Activated CD4-positive, alpha-beta T cell treated with anti-CD3 and anti-CD28 coated beads, Interleukin-2, amount 10 ng/mL, durations not matched to agents 7 days and 5 days (primary cell): Measurements from ENCODE around the gene MDGA2. TPM values are rescaled to one million over a fixed set of nuclear protein-coding genes. Genes with fewer than 3 reads are reported as not detected.
"Not testable (repeated sequence)": the region's sequence is repeated elsewhere in the genome, so short reads cannot be mapped to it uniquely, and the experiment has no call there.

Source experiments
- CTCF ChIA-PET: fragments of 350-600 bp; sonication (Branson Sonifier 250); formaldehyde crosslinking; loops from one replicate; lab custom pipeline; 2021; ENCODE audit warnings: antibody characterized with exemption; lab: Charles Lee
- POLR2A ChIA-PET: fragments of 350-600 bp; sonication (Branson Sonifier 250); formaldehyde crosslinking; loops from one replicate; lab custom pipeline; 2021; ENCODE audit warnings: antibody characterized with exemption; lab: Charles Lee
- DNase-seq: peaks from one replicate; pipeline ENCODE4 v3.0.0-alpha.2; 2020
- H3K27ac Mint-ChIP-seq: one replicate; pipeline ENCODE4 v1.8.0; 2021; ENCODE audit warnings: mild to moderate bottlenecking, moderate library complexity, mixed read lengths
- H3K27me3 Mint-ChIP-seq: one replicate; pipeline ENCODE4 v1.8.0; 2021; ENCODE audit warnings: mixed read lengths
- H3K36me3 Mint-ChIP-seq: one replicate; pipeline ENCODE4 v1.8.0; 2021; ENCODE audit warnings: low read depth, mixed read lengths
- H3K4me1 Mint-ChIP-seq: one replicate; pipeline ENCODE4 v1.8.0; 2021; ENCODE audit warnings: mixed read lengths
- H3K4me3 Mint-ChIP-seq: one replicate; pipeline ENCODE4 v1.8.0; 2021; ENCODE audit warnings: mild to moderate bottlenecking, moderate library complexity, mixed read lengths
- H3K9me3 Mint-ChIP-seq: one replicate; pipeline ENCODE4 v1.8.0; 2021; ENCODE audit warnings: mixed read lengths
- total RNA-seq, 2 experiments: library from RNA; stranded (reverse); gene quantifications; one replicate each; pipeline ENCODE4 v1.2.3, GENCODE V29; 2021

The MDGA2 gene
- total RNA-seq, 2 experiments from 2014 or later: not detected

DNA sequence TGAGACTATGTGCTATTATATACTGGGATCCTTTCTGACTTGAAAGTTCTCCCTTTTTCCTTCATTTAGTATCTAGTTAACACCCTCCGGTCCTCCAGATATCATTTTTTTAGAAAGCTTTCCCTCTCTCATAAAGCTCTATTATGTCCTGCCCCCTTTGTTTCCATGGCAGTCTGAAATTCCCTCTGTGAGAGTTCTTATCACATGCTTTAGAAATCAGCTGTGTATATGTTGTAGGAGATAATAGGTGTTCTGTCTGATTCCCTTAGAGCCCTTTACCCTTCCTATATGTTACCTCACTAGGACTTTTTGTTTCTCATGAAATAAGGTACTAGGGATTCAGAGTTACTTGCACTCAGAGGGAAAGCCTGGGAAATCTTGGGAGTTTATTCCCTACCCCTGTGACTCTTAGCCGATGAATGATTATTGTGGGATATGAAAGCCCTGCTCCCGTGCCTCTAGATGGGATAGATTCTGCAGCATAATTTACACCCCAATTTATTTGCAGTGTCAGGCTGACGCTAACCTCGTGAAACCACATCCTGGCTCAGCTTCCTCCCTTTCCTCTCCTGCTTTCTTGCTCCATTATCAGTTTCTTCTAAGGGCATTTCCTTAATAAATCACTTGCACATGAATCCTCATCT, 448.4 kb downstream of the MDGA2 start:
- no peaks in the 10 kb centered on the region for H3K36me3 Mint-ChIP-seq
- peaks cover 11% of the 10 kb centered on the region for H3K4me1 Mint-ChIP-seq
- POLR2A ChIA-PET: no interaction called here
- no peaks in the 10 kb centered on the region for H3K27me3 Mint-ChIP-seq
- DNase-seq: no peak
- no peak overlapping the region for H3K27ac Mint-ChIP-seq
- no peak overlapping the region for H3K4me3 Mint-ChIP-seq
- CTCF ChIA-PET: no interaction called here
- H3K9me3 Mint-ChIP-seq: peaks cover 7% of the 10 kb centered on the region

DNA sequence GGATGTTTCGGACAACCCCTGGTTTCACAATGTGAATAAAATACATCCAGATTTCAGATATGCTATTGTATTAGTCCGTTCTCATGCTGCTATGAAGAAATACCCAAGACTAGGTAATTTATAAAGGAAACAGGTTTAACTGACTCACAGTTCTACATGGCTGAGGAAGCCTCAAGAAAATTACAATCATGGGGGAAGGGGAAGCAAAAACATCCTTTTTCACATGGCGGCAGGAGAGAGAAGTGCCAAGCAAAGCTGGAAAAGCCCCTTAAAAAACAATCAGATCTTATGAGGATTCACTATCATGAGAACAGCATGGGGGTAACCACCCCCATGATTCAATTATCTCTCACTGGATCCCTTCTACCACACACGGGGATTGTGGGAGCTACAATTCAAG, 451.7 kb downstream of the MDGA2 start:
- ChIA-PET CTCF (no interaction called here), POLR2A (no interaction called here)
- Mint-ChIP-seq H3K4me3 (no peak overlapping the region), H3K9me3 (peaks cover 7% of the 10 kb centered on the region), H3K4me1 (peaks cover 11% of the 10 kb centered on the region), H3K27me3 (no peaks in the 10 kb centered on the region), H3K27ac (no peak overlapping the region), H3K36me3 (no peaks in the 10 kb centered on the region)
- DNase-seq: no peak

DNA sequence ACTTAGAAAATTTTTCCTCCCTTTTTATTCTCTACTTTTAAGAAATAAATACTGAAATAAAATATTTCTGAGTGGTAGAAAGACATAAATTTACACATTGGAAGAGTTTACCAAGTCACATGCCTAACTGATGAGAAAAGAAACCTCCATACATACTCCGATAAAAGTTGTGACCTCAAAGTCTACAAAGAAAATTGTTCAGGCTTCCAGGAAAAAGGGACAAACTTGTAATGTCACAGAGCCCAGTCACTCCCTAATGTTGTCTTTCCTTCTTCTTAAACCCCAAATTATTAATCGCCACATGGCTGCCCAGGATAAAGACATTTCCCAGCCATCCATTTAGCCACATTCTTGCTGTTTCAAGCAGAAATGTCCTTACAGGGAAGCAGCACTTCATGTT, 455.3 kb downstream of the MDGA2 start:
- no peak overlapping the region for H3K4me3 Mint-ChIP-seq
- H3K9me3 Mint-ChIP-seq: peaks cover 7% of the 10 kb centered on the region
- H3K27me3 Mint-ChIP-seq: no peaks in the 10 kb centered on the region
- no peak for DNase-seq
- no peaks in the 10 kb centered on the region for H3K36me3 Mint-ChIP-seq
- H3K27ac Mint-ChIP-seq: no peak overlapping the region
- POLR2A ChIA-PET: no interaction called here
- CTCF ChIA-PET: no interaction called here
- no peaks in the 10 kb centered on the region for H3K4me1 Mint-ChIP-seq

DNA sequence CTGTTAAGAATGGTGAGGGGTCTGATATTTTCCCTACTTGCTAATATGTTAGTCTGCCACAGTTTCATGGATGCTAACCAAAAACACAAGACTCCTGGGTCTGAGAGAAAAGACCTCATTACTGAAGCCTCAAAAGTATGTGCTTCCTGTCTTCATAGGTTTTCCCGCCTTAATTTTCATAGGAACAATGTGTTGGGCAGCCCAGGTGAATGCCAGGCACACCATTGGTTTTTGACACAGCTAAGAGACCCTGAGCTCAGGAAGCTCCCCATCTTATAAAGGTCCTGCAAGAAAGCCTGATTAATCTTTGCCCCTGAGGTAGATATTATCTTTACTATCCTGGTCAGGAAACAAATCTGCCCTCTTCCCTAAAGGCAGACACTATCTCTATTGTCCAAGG, 464.1 kb downstream of the MDGA2 start:
- Mint-ChIP-seq H3K4me1 (no peaks in the 10 kb centered on the region), H3K4me3 (no peak overlapping the region), H3K36me3 (no peaks in the 10 kb centered on the region), H3K27me3 (no peaks in the 10 kb centered on the region), H3K27ac (no peak overlapping the region), H3K9me3 (no peaks in the 10 kb centered on the region)
- CTCF ChIA-PET: no interaction called here
- no peak for DNase-seq
- POLR2A ChIA-PET: no interaction called here

DNA sequence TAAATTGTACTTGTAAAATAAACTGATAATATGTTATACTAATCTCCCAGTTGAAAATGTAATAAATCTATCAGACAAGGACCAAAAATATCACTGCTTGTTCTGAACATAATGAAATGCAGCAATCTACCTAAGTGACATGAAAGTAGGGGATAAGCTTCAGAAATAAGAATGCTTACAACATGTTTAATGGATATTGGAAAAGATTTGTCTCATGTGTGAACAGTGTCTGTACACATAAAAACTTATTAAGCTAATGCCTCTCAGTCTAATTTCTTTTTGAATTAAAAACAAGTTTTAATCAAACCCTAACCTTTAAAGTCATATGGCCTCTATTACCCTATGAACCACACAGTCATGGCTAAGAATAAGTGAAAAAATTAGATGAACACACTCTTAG, 465.3 kb downstream of the MDGA2 start:
- ChIA-PET CTCF (no interaction called here), POLR2A (no interaction called here)
- Mint-ChIP-seq H3K4me1 (no peaks in the 10 kb centered on the region), H3K4me3 (no peak overlapping the region), H3K27me3 (no peaks in the 10 kb centered on the region), H3K9me3 (no peaks in the 10 kb centered on the region), H3K27ac (no peak overlapping the region), H3K36me3 (no peaks in the 10 kb centered on the region)
- no peak for DNase-seq

DNA sequence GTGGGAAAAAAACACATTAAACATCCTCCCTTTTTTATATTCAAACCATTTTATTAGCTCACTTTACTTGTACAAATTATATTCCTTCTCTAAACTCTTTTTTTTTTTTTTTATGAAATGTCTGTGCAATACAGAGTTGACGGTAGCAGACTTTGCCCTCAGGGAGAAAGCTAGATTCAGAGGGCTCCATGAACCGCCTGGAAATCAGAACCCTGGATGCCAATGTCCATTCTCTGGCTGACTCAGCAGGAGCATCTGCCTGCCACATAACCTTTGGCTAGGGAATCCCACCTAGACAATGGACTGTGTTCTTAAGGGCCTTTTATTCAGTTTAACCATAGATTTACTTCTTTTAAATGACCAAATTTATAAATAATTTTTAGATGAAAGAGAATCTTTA, 467.0 kb downstream of the MDGA2 start:
- no peak overlapping the region for H3K4me3 Mint-ChIP-seq
- H3K9me3 Mint-ChIP-seq: no peaks in the 10 kb centered on the region
- H3K27ac Mint-ChIP-seq: no peak overlapping the region
- no peaks in the 10 kb centered on the region for H3K27me3 Mint-ChIP-seq
- no peak for DNase-seq
- ChIA-PET CTCF (no interaction called here), POLR2A (no interaction called here)
- H3K4me1 Mint-ChIP-seq: no peaks in the 10 kb centered on the region
- no peaks in the 10 kb centered on the region for H3K36me3 Mint-ChIP-seq

DNA sequence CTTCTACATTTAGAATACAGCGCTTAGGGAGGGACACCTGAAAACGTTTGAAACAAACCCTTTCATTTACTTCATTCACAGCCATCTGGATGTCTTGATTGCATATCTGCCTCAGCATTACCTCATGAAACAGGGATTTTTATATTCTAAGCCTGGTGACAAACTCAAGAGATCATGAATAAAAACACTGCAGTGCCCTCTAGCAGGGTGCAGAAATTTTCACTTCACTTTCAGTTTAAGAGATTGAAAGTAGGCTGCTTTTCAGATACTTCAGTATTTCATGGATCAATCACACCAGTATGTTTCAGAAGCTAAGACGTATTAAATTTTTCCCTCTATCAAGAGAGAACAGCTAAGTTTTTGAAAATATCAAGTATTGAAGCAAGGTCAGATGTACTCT, 467.8 kb downstream of the MDGA2 start:
- Mint-ChIP-seq H3K27me3 (no peaks in the 10 kb centered on the region), H3K4me3 (no peak overlapping the region), H3K36me3 (no peaks in the 10 kb centered on the region), H3K4me1 (no peaks in the 10 kb centered on the region), H3K9me3 (no peaks in the 10 kb centered on the region), H3K27ac (no peak overlapping the region)
- DNase-seq: no peak
- ChIA-PET POLR2A (no interaction called here), CTCF (no interaction called here)

DNA sequence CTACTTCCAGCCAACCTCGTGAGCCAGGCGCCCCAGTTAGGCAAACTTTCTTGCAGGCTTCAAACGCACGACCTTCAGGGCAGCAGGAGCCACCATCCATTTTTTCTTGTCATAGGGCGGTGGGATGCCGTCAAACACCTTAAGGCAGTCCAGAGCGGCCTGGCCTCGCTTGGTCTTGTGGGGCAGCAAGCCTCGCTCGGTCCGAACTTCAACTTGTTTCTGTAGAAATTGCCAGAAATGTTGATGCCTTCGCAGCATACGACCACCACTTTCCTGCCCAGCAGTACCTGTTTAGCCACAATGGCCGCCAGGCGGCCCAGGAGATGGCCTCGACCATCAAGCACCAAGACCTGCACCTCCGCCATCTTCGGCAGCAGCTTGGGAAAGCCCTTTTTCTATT, 474.7 kb downstream of the MDGA2 start:
- Mint-ChIP-seq H3K27me3 (no peaks in the 10 kb centered on the region), H3K9me3 (no peaks in the 10 kb centered on the region), H3K4me1 (no peaks in the 10 kb centered on the region), H3K4me3 (no peak overlapping the region), H3K27ac (no peak overlapping the region), H3K36me3 (no peaks in the 10 kb centered on the region)
- no peak for DNase-seq
- ChIA-PET POLR2A (interaction anchor here (0.7 kb wide), 1 partner anchor 101 kb away, joined by 3 read pairs; no protein-coding TSS in a partner anchor), CTCF (no interaction called here)

DNA sequence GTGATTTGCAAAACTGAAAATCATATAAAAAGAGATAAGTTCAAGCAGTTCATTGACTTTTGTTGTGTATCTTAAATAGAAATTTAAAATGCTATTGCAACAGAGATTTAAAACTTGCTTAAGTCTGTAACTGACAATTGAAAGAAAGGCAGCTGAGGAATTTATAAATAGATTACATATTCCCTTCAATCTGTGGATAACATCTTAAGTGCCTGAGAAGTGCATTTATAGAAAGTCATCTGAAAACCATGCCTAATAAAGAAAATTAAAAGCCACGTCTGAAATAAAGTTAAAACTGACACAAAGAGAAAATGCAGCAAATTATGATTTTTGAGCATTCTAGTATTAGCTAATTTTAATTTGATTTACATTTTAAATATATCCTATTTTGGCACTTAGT, 479.8 kb downstream of the MDGA2 start:
- Mint-ChIP-seq H3K4me3 (no peak overlapping the region), H3K4me1 (no peaks in the 10 kb centered on the region), H3K27me3 (no peaks in the 10 kb centered on the region), H3K9me3 (no peaks in the 10 kb centered on the region), H3K36me3 (no peaks in the 10 kb centered on the region), H3K27ac (no peak overlapping the region)
- no peak for DNase-seq
- POLR2A ChIA-PET: no interaction called here
- CTCF ChIA-PET: no interaction called here

DNA sequence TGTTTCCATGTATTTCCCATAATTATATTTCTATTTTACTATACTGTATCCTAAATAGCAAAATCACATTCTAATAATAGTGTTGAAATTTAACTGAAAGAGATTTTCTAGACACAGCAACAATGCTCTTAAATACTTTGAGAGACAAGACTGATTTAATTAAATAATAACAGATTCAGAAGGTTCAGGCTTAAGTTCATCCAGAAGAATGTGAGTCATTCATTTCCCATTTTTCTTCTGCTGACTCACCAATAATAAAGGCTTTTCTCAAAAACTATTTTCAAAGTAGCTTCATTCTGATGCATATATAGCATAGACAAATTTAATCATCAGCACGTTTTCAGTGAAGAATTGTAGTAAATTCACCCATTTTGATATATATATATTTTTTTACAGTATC, 481.4 kb downstream of the MDGA2 start:
- H3K9me3 Mint-ChIP-seq: no peaks in the 10 kb centered on the region
- H3K27ac Mint-ChIP-seq: no peak overlapping the region
- H3K36me3 Mint-ChIP-seq: no peaks in the 10 kb centered on the region
- POLR2A ChIA-PET: no interaction called here
- DNase-seq: no peak
- CTCF ChIA-PET: no interaction called here
- H3K27me3 Mint-ChIP-seq: no peaks in the 10 kb centered on the region
- H3K4me3 Mint-ChIP-seq: no peak overlapping the region
- H3K4me1 Mint-ChIP-seq: no peaks in the 10 kb centered on the region

DNA sequence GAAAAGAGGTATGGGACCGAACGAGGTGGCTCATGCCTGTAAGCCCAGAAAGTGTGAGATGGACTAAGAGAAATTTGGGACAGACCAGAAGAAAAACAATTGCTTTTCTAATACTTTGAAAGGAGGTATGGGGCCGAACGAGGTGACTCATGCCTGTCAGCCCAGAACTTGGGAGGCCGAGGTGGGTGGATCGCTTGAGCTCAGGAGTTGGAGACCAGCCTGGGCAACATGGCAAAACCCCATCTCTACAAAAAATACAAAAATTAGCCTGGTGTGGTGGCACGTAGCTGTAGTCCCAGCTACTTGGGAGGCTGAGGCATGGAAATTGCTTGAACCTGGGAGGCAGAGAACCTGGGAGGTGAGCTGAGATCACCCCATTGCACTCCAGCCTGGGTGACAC, 483.2 kb downstream of the MDGA2 start:
- POLR2A ChIA-PET: not testable (repeated sequence)

DNA sequence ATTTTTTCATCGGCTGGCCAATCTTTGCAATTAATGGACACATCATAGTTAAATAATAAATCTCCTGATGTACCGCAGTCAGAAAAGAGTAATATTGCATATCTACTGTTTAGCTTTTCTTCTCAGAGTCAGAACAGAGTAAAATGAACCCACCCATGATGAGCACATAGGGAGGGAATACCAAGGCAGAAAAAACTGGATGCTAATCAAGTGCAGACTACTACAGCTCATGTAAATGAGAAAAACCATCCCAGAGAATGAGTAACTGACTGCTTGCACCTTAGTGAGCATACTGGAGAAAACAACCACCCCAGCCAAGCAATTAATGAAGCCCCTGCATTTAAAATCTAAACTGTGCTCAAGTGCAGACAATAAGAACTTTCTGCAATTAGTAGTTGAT, 483.7 kb downstream of the MDGA2 start:
- Mint-ChIP-seq H3K27ac (no peak overlapping the region), H3K36me3 (no peaks in the 10 kb centered on the region), H3K4me1 (no peaks in the 10 kb centered on the region), H3K9me3 (no peaks in the 10 kb centered on the region), H3K4me3 (no peak overlapping the region), H3K27me3 (no peaks in the 10 kb centered on the region)
- CTCF ChIA-PET: no interaction called here
- POLR2A ChIA-PET: no interaction called here
- no peak for DNase-seq

More for the DNA sequence above, 483.2 kb downstream of the MDGA2 start:
- H3K27ac Mint-ChIP-seq, DNase-seq, H3K4me1 Mint-ChIP-seq, H3K9me3 Mint-ChIP-seq, H3K36me3 Mint-ChIP-seq, H3K27me3 Mint-ChIP-seq, H3K4me3 Mint-ChIP-seq, CTCF ChIA-PET: not testable (repeated sequence)

DNA sequence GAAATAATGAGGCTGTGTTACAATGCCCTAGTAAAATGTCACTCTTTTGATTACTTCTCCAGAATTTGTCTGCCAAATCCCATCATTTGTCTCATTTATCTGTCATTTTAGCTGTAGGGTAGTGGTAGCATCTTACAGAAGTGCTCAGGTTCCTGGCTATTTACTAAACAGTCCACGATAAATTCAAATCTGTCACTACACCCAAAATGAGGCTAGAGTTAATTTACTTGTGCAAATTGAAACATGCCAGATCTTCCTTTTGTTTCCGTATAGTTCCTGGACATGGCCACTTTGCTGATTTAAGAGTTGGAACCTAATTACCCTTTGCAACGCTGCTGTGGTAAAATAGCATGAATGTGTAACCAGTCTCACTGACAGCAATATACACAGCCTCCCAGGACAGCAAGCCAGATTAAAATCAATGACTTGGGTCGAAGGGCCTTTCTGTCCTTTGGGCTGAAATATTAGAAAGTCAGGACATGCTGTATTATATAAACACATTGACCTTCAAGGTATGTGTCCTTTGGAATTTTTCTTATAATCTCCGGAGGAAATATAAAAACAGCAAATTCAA, 485.4 kb downstream of the MDGA2 start:
- H3K27ac Mint-ChIP-seq: no peak overlapping the region
- no peaks in the 10 kb centered on the region for H3K4me1 Mint-ChIP-seq
- H3K9me3 Mint-ChIP-seq: no peaks in the 10 kb centered on the region
- ChIA-PET CTCF (interaction anchor here (0.5 kb wide), 1 partner anchor 1191 kb away, joined by 3 read pairs; no protein-coding TSS in a partner anchor), POLR2A (no interaction called here)
- no peaks in the 10 kb centered on the region for H3K27me3 Mint-ChIP-seq
- no peaks in the 10 kb centered on the region for H3K36me3 Mint-ChIP-seq
- DNase-seq: no peak
- no peak overlapping the region for H3K4me3 Mint-ChIP-seq

DNA sequence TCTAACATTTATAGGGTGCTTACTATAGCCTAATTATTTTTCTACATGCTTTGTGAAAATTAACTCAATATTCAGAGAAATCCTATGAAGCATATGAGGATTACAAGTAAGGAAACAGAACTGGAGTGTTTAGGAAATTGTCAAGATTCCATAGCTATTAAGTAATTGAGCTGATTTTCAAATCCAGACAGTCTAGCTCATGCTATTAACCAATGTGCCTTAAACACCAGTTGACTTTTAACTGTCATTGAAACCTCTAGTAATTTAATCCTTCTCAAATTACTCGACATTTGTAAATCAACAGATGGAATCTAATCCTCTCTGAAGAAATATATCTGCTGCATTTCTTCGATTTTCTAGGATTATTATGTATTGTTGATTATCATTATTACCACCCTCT, 488.9 kb downstream of the MDGA2 start:
- ChIA-PET CTCF (no interaction called here), POLR2A (no interaction called here)
- Mint-ChIP-seq H3K9me3 (no peaks in the 10 kb centered on the region), H3K4me1 (no peaks in the 10 kb centered on the region), H3K27me3 (no peaks in the 10 kb centered on the region), H3K27ac (no peak overlapping the region), H3K36me3 (no peaks in the 10 kb centered on the region), H3K4me3 (no peak overlapping the region)
- no peak for DNase-seq
